SKM-1 (cell line): Measurements from ENCODE around the gene ETV5.
A peak's percentile ranks its signal among the peaks of the same experiment; 100 is the strongest.
"Not testable (repeated sequence)": the region's sequence is repeated elsewhere in the genome, so short reads cannot be mapped to it uniquely, and the experiment has no call there.

Experiments
- DNase-seq: peaks from one replicate; lab custom pipeline; 2025; ENCODE audit not compliant: unreplicated experiment; lab: John Stamatoyannopoulos, UW

ETV5 gene

DNA sequence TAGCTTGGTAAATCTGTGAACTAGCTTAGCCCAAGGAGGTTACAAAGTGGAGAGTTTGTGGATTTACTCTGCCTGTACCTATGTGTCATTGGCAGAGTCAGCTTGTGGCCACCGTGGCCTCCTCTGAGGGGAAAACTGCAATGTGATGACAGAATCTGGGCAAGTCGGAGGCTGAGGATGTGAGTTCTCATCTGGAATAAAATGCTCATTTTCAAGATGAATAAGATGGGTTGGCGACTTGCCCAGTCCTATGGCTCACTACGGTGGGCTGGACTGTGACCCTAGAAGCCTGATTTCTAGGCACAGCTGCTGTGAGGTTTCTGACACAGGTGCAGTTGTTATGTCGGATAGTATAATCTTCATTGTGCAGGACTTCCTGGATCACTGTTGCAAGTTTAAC, 83.7 kb downstream of the ETV5 start:
- no peak for DNase-seq

- DNase-seq: no peak
Observed at GRCh38 chr3:186024210-186024609, 84.7 kb downstream of the ETV5 start.

GRCh38 chr3:186022931-186023330, 86.0 kb downstream of the ETV5 start:
- DNase-seq: no peak

GRCh38 chr3:186021673-186022362, 87.1 kb downstream of the ETV5 start:
- DNase-seq: no peak

DNA sequence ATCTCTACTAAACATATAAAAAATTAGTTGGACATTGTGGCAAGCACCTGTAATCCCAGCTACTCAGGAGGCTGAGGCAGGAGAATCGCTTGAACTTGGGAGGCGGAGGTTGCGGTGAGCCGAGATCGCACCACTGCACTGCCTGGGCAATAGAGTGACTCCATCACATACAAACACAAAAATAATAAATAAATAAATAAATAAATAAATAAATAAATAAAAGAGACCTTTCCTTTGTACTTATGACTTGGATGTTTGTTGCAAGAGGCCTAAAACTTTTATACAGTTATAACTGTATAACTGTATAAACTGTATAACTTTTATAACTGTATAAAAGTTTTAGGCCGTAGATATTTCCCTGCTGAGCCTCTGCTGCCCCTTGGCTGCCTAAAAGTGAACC, 87.6 kb downstream of the ETV5 start:
- DNase-seq: not testable (repeated sequence)

- not testable (repeated sequence) for DNase-seq
Observed at GRCh38 chr3:186019288-186019687, 89.6 kb downstream of the ETV5 start.

GRCh38 chr3:186014866-186015265, 94.0 kb downstream of the ETV5 start:
- DNase-seq: no peak

- DNase-seq: no peak
Observed at GRCh38 chr3:186013312-186013711, 95.6 kb downstream of the ETV5 start.

DNA sequence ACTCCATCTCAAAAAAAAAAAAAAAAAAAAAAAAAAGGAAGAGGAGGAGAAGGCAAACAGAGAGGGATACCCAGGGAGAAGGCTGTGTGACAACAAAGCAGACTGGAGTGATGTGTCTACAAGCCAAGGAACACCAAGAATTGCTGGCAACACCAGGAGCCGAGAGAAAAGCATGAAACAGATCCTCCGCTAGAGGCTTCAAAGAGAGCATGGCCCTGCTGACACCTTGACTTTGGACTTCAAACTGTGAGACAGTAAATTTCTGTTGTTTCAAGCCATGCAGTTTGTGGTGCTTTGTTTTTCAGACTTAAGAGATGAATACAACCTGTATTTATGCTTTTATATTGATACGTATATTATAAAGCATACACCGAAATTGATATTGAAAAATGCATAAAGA, 96.8 kb downstream of the ETV5 start:
- no peak for DNase-seq

GRCh38 chr3:186004671-186005070, 104.2 kb downstream of the ETV5 start:
- no peak for DNase-seq

DNA sequence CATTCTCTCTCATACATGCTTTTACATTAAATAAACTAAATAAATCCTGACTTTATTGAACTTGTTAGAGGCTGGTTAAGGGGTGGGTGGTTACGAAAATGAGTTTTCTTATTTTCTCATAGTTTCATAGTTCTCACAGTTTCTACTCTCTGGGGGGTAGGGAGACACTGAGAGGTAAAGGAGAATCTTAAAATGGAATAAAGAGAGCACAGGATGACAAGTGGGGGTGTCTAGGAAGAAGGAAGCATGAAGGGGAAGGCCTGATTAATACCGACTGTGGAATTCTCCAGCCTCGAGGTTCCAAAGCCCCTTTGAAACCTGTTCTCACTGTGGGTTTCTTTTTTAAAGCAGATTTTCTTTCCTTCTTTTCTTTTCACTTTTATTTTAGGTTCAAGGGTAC, 104.7 kb downstream of the ETV5 start:
- DNase-seq: no peak

GRCh38 chr3:186003610-186004009, 105.3 kb downstream of the ETV5 start:
- no peak for DNase-seq

DNA sequence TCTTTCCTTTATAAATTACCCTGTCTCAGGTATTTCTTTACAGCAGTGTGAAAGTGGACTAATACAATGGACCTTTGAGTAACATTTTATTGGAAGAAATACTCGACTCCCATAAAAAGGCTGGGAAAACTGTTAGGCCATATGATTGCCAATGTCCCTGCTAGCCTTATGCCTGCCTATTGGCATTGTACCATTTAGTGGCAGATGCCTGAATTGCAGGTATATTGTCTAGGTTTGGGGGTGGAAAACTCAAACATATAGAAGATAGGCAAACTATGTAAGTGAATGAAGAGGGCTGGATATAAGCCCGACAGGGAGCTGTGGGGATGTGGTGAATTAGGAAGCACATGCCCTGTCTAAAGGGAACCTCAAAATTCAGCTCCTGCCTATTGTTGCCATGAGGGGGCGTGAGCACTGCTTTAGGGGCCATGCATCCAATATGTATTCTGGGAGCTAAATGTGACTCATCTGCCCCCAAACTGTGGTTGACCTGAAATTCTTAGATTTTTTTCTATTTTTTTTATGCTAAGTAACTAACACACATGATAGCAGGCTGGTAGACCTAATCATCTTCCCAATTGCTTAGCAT, 105.9 kb downstream of the ETV5 start:
- DNase-seq: peak; percentile 13

- no peak for DNase-seq
Observed at GRCh38 chr3:186001842-186002241, 107.0 kb downstream of the ETV5 start.

DNA sequence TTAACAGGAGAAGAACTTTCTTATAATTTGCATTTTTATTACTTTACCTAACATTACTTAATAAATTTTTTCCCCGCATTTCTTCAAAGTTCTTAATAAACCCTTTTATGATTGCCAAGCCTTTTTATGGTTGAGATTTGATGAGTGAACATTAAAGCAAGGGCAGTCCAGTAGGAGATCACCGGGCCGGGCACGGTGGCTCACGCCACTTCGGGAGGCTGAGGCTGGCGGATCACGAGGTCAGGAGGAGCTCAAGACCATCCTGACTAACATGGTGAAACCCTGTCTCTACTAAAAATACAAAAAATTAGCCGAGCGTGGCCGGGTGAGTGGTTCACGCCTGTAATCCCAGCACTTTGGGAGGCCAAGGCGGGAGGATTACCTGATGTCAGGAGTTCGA, 109.7 kb downstream of the ETV5 start:
- DNase-seq: no peak

- peak; percentile 86 for DNase-seq
Observed at GRCh38 chr3:185998136-185998535, 110.8 kb downstream of the ETV5 start.

- no peak for DNase-seq
Observed at GRCh38 chr3:185997130-185997529, 111.8 kb downstream of the ETV5 start.
